SK-N-SH treated with all-trans-retinoic acid at 6 μM for 48 hours (cell line): ENCODE results near the gene KIF20A.

Source experiments
- ARNTL ChIP-seq: fragments of 450-650 bp; formaldehyde crosslinking; IDR thresholded peaks from 2 replicates; pipeline ENCODE4 v1.5.0; 2020; ENCODE audit warnings: low read depth, mild to moderate bottlenecking, moderate library complexity, borderline replicate concordance
- BACH2 ChIP-seq: fragments of 250-450 bp; sonication (Bioruptor Pico); IDR thresholded peaks from 2 replicates; pipeline ENCODE4 v1.9.0; 2021; ENCODE audit warnings: mild to moderate bottlenecking, borderline replicate concordance
- CSDC2 ChIP-seq: fragments of 250-450 bp; sonication (Bioruptor Pico); IDR thresholded peaks from 2 replicates; pipeline ENCODE4 v1.5.0; 2020; ENCODE audit warnings: mild to moderate bottlenecking, moderate library complexity
- SNAI2 ChIP-seq: fragments of 250-450 bp; sonication (Bioruptor Pico); IDR thresholded peaks from 2 replicates; pipeline ENCODE4 v1.5.0; 2020; ENCODE audit warnings: mild to moderate bottlenecking, moderate library complexity
- TCF4 ChIP-seq: fragments of 250-450 bp; sonication (Bioruptor Pico); IDR thresholded peaks from 2 replicates; pipeline ENCODE4 v1.8.0; 2021; ENCODE audit warnings: mild to moderate bottlenecking, moderate library complexity, borderline replicate concordance
- TSHZ2 ChIP-seq: fragments of 250-450 bp; sonication (Bioruptor Pico); IDR thresholded peaks from 2 replicates; pipeline ENCODE4 v1.5.0; 2020; ENCODE audit warnings: mild to moderate bottlenecking, moderate library complexity
- ZC3H10 ChIP-seq: fragments of 250-450 bp; sonication (Bioruptor Pico); IDR thresholded peaks from 2 replicates; pipeline ENCODE4 v1.5.1; 2021; ENCODE audit warnings: mild to moderate bottlenecking, moderate library complexity
- ZFP30 ChIP-seq: fragments of 450-650 bp; formaldehyde crosslinking; IDR thresholded peaks from 2 replicates; pipeline ENCODE4 v1.5.0; 2022; ENCODE audit warnings: mild to moderate bottlenecking, moderate library complexity
- ZNF565 ChIP-seq: fragments of 450-650 bp; formaldehyde crosslinking; conservative IDR thresholded peaks from 2 replicates; pipeline ENCODE4 v1.5.0; 2020; ENCODE audit warnings: low read depth, mild to moderate bottlenecking, moderate library complexity
- ZNF8 ChIP-seq: fragments of 450-650 bp; formaldehyde crosslinking; IDR thresholded peaks from 2 replicates; pipeline ENCODE4 v1.5.0; 2020; ENCODE audit warnings: mild to moderate bottlenecking, moderate library complexity
- TF ChIP-seq, protein P1 (sequence below): fragments of 250-450 bp; sonication (Bioruptor Pico); IDR thresholded peaks from 2 replicates; pipeline ENCODE4 v1.8.0; 2020; ENCODE audit warnings: mild to moderate bottlenecking, moderate library complexity, borderline replicate concordance
- TF ChIP-seq, protein P2 (sequence below): fragments of 250-450 bp; sonication (Bioruptor Pico); IDR thresholded peaks from 2 replicates; pipeline ENCODE4 v1.5.1; 2020; ENCODE audit warnings: low read depth, mild to moderate bottlenecking, moderate library complexity

DNA sequence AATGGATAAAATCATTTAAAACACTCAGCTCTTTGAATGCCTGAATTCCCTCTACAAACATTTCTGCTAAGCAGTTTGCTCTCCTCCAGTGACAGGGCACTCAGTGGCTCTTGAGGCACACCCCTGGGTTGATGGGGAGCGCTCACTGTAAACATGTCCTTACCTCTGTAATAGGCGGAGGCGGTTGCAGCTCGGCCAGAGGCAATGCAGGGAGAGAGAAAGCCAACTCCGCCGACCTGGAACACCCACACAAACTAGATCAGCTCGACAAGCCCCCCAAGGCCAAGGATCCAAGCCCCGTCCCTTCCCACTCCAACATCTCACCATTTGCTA is 33.9 kb downstream of the KIF20A start:
- TF ChIP-seq TSHZ2 (CRISPR knock-in tag) (no peak), SNAI2 (CRISPR knock-in tag) (no peak), ZC3H10 (no peak), TCF4 (CRISPR knock-in tag) (no peak), ZFP30 (CRISPR knock-in tag) (no peak), ARNTL (no peak), CSDC2 (CRISPR knock-in tag) (no peak), BACH2 (CRISPR knock-in tag) (no peak), ZNF8 (no peak), ZNF565 (CRISPR knock-in tag) (no peak)
- TF ChIP-seq, protein P1, sequence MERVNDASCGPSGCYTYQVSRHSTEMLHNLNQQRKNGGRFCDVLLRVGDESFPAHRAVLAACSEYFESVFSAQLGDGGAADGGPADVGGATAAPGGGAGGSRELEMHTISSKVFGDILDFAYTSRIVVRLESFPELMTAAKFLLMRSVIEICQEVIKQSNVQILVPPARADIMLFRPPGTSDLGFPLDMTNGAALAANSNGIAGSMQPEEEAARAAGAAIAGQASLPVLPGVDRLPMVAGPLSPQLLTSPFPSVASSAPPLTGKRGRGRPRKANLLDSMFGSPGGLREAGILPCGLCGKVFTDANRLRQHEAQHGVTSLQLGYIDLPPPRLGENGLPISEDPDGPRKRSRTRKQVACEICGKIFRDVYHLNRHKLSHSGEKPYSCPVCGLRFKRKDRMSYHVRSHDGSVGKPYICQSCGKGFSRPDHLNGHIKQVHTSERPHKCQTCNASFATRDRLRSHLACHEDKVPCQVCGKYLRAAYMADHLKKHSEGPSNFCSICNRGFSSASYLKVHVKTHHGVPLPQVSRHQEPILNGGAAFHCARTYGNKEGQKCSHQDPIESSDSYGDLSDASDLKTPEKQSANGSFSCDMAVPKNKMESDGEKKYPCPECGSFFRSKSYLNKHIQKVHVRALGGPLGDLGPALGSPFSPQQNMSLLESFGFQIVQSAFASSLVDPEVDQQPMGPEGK (CRISPR knock-in tag), result no peak
- TF ChIP-seq, protein P2, sequence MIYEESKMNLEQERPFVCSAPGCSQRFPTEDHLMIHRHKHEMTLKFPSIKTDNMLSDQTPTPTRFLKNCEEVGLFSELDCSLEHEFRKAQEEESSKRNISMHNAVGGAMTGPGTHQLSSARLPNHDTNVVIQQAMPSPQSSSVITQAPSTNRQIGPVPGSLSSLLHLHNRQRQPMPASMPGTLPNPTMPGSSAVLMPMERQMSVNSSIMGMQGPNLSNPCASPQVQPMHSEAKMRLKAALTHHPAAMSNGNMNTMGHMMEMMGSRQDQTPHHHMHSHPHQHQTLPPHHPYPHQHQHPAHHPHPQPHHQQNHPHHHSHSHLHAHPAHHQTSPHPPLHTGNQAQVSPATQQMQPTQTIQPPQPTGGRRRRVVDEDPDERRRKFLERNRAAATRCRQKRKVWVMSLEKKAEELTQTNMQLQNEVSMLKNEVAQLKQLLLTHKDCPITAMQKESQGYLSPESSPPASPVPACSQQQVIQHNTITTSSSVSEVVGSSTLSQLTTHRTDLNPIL (CRISPR knock-in tag), result no peak
